Esophagus squamous epithelium (tissue), 5 donors: ENCODE results near the gene MYADM. TPM values are rescaled to one million over a fixed set of nuclear protein-coding genes. Genes with fewer than 3 reads are reported as not detected.
"Not testable (repeated sequence)": the region's sequence is repeated elsewhere in the genome, so short reads cannot be mapped to it uniquely, and the experiment has no call there.

Source experiments
- DNase-seq: peaks from one replicate; lab custom pipeline; 2025; lab: John Stamatoyannopoulos, UW
- H3K27ac ChIP-seq, 4 donors: fragments of 200-600 bp; sonication (generic); one replicate each; pipeline ENCODE4 v1.5.1; 2016 to 2019; ENCODE audit warnings: mild to moderate bottlenecking in 1 of 4
- H3K27me3 ChIP-seq, 4 donors: fragments of 200-600 bp; sonication (generic); 1 replicate in 3 of 4; 2 replicates in 1 of 4; pipeline versions ENCODE4 v1.5.1 to v1.6.0; 2017 to 2021; ENCODE audit warnings: antibody characterized with exemption in 1 of 4
- H3K36me3 ChIP-seq, 3 donors: fragments of 200-600 bp; sonication (generic); one replicate each; pipeline ENCODE4 v1.5.1; 2016 to 2019
- H3K4me1 ChIP-seq, 3 donors: fragments of 200-600 bp; sonication (generic); one replicate each; pipeline ENCODE4 v1.5.1; 2017 to 2019
- H3K4me3 ChIP-seq, 4 donors: fragments of 200-600 bp; sonication (generic); 1 replicate in 3 of 4; 2 replicates in 1 of 4; pipeline ENCODE4 v1.5.1; 2016 to 2019; ENCODE audit warnings: mild to moderate bottlenecking in 2 of 4, moderate library complexity in 1 of 4
- H3K9me3 ChIP-seq, 3 donors: fragments of 200-600 bp; sonication (generic); one replicate each; pipeline ENCODE4 v1.5.1; 2016 to 2019
- CTCF ChIP-seq, 6 experiments: fragments of 450-650 bp in 4 of 6; fragments of 200-600 bp in 2 of 6; sonication (generic) in 2 of 6; IDR thresholded peaks; one replicate each; pipeline ENCODE4 v1.5.1; 2016 to 2019; ENCODE audit warnings: antibody characterized with exemption in 6 of 6, mild to moderate bottlenecking in 4 of 6, moderate library complexity in 4 of 6
- POLR2A ChIP-seq, 4 donors: fragments of 450-650 bp; IDR thresholded peaks; one replicate each; pipeline ENCODE4 v1.6.1; 2017; ENCODE audit warnings: antibody characterized with exemption in 4 of 4, mild to moderate bottlenecking in 4 of 4, moderate library complexity in 3 of 4
- WGBS, 2 donors: methylation state at CpG; one replicate each; pipeline ENCODE4 v1.1.5; 2018; 5-methylcytosine and 5-hydroxymethylcytosine counted together
- intact Hi-C: fragments of 100-400 bp; cut with DNase I; formaldehyde crosslinking; loops from one replicate; pipeline ENCODE4 v1.15.0; 2022
- total RNA-seq, 4 donors: library from RNA; depleted of rRNA; stranded (reverse); fragments of >200 nt; gene quantifications; one replicate each; pipeline ENCODE4 v1.1.0, GENCODE V29; 2016
- donor health status: DM: yes; HTN: yes; CAD: no.

MYADM gene
- total RNA-seq, 4 donors from 2014 or later: 4.1 to 30.7 (median 7.8) TPM

DNA sequence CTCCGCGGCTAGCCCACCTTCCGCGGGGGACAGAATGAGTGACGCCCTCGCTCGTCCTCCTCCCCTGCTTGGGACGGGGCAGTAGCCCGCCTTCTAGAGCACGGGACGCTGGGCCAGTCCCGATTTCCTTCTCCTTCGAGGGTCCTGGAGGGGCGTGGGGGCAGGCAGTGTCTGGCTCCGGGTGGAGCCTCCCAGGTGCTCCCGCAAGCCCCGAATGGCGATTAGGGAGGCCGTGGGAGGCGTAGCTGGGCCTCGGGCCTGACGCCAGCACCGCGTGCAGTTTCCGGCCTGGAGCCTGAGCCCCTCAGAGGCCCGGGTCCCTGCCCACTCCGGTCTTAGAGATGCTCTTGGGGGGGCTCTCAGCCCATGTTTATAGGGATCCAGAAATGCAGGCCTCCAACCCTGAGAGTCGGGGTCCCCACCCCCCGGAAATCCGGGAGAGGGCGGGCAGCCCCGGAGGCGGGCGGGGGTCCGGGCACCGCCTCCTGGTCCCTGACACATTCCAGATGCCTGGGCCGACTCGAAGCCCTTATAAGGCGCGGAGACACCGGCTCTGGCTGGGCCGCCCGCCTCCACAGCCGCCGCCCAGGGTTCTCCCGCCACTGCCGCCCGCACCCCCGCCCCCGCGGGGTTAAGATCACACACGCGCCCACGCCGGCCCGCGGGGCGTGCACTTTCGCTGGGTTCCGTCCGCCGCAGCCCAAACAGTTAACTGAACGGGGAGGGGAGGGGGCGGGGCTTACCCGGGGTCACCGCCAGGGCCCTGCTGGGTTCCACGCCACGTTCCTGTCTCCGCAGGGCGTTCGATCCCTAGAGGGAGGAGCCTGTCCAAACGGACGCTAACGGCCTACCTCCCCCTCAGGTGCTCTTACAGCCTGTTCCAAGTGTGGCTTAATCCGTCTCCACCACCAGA is 1.5 kb downstream of the MYADM start:
- TF ChIP-seq POLR2A (IDR thresholded peaks at IDR 0.05) (peak in 2 of 4 donors; percentile 45 to 82), CTCF (IDR thresholded peaks at IDR 0.05) (peak in 5 of 6 experiments; percentile 26 to 52 (median 44))
- Histone ChIP-seq H3K27ac (peak overlapping the region; percentile 84 to 96 (median 93)), H3K4me3 (peak overlapping the region; percentile 56 to 84 (median 77)), H3K27me3 (peaks cover 0 to 4% (median 0%) of the 10 kb centered on the region in 4 donors), H3K4me1 (peaks cover 33 to 91% (median 36%) of the 10 kb centered on the region in 3 donors), H3K36me3 (peaks cover 6 to 20% (median 8%) of the 10 kb centered on the region in 3 donors), H3K9me3 (no peaks in the 10 kb centered on the region)
- intact Hi-C loops: no loop called here
- 0% methylated on average over 3 to 8 of the region's 75 CpGs for whole genome bisulfite sequencing, 2 donors
- no peak for DNase-seq

DNA sequence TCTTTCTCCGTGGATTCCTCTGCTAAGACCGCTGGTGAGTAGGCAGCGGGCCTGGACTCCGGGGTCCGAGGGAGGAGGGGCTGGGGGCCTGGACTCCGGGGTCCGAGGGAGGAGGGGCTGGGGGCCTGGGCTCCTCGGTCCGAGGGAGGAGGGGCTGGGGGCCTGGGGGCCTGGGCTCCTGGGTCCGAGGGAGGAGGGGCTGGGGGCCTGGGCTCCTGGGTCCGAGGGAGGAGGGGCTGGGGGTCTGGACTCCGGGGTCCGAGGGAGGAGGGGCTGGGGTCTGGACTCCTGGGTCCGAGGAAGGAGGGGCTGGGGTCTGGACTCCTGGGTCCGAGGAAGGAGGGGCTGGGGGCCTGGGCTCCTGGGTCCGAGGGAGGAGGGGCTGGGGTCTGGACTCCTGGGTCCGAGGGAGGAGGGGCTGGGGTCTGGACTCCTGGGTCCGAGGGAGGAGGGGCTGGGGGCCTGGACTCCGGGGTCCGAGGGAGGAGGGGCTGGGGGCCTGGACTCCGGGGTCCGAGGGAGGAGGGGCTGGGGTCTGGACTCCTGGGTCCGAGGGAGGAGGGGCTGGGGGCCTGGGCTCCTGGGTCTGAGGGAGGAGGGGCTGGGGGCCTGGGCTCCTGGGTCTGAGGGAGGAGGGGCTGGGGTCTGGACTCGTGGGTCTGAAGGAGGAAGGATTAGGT is 2.3 kb downstream of the MYADM start:
- TF ChIP-seq CTCF (IDR thresholded peaks at IDR 0.05): peak in 1 of 6 experiments; percentile 3
- H3K9me3 ChIP-seq, DNase-seq, H3K27me3 ChIP-seq, intact Hi-C loops: not testable (repeated sequence)
- WGBS, 2 donors: no CpG with 5 or more reads among the region's 24 CpGs
- H3K27ac ChIP-seq: peak overlapping the region; percentile 84 to 96 (median 93)
- peaks cover 33 to 93% (median 36%) of the 10 kb centered on the region in 3 donors for H3K4me1 ChIP-seq
- peak overlapping the region; percentile 56 to 84 (median 77) for H3K4me3 ChIP-seq
- peaks cover 8 to 28% (median 9%) of the 10 kb centered on the region in 3 donors for H3K36me3 ChIP-seq

GRCh38 chr19:53870485-53870844 is 2.8 kb downstream of the MYADM start:
- DNase-seq: no peak
- H3K36me3 ChIP-seq: peaks cover 8 to 33% (median 9%) of the 10 kb centered on the region in 3 donors
- no peaks in the 10 kb centered on the region for H3K9me3 ChIP-seq
- intact Hi-C loops: no loop called here
- peak overlapping the region in 3 of 4 donors; percentile 93 to 96 (median 93) for H3K27ac ChIP-seq
- H3K4me3 ChIP-seq: peak overlapping the region in 3 of 4 donors; percentile 75 to 84 (median 79)
- peaks cover 32 to 93% (median 33%) of the 10 kb centered on the region in 3 donors for H3K4me1 ChIP-seq
- WGBS, 2 donors: 45 to 73% methylated on average over 3 to 4 of the region's 5 CpGs
- TF ChIP-seq CTCF (IDR thresholded peaks at IDR 0.05) (no peak), POLR2A (IDR thresholded peaks at IDR 0.05) (no peak)
- peaks cover 0 to 4% (median 0%) of the 10 kb centered on the region in 4 donors for H3K27me3 ChIP-seq

DNA sequence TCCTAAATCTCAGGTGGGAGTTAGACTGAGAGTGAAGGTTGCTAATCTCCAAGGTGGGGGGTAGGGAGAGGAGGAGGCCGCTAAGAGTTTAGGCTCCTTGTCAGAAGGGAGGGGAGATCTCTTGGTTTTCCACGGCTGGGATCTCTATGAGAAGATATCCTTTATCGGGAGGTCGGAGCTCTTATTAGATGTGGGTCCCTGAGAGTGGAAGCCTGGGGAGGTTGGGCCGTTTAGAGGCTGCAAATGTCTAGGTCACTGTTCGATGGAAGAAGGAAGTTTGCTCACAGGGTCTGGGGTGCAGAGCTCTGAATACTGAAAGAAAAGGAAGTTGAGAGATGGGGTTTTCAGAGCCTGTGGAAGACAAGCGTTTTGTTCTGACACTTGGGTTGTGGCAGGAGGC is 3.8 kb downstream of the MYADM start:
- Histone ChIP-seq H3K4me1 (peaks cover 23 to 91% (median 28%) of the 10 kb centered on the region in 3 donors), H3K36me3 (peaks cover 8 to 38% (median 9%) of the 10 kb centered on the region in 3 donors), H3K9me3 (no peaks in the 10 kb centered on the region), H3K4me3 (no peak overlapping the region), H3K27me3 (no peaks in the 10 kb centered on the region), H3K27ac (peak overlapping the region in 2 of 4 donors; percentile 22 to 93)
- WGBS, 2 donors: 43 to 57% methylated on average over 7 of the region's 7 CpGs
- TF ChIP-seq POLR2A (IDR thresholded peaks at IDR 0.05) (no peak), CTCF (IDR thresholded peaks at IDR 0.05) (no peak)
- no peak for DNase-seq
- intact Hi-C loops: no loop called here
